PFSK-1 (cell line): ENCODE measurements around the gene C2orf42.

Experiments
- FOXP2 ChIP-seq: optimal IDR thresholded peaks from 2 replicates; pipeline ENCODE3; 2011; ENCODE audit warnings: borderline replicate concordance, control low read depth, inconsistent platforms; ENCODE audit not compliant: insufficient read depth; ENCODE audit errors: extremely low read length, extremely low read depth
- POLR2AphosphoS5 ChIP-seq: IDR thresholded peaks from 2 replicates; pipeline ENCODE4 v1.6.1; 2012; ENCODE audit warnings: low read depth, mild to moderate bottlenecking, control low read depth, low read length, moderate library complexity
- SIN3A ChIP-seq: IDR thresholded peaks from 2 replicates; pipeline ENCODE4 v1.6.1; 2012; ENCODE audit warnings: mild to moderate bottlenecking, low read length, moderate library complexity, borderline replicate concordance; ENCODE audit not compliant: insufficient read depth
- TAF1 ChIP-seq: IDR thresholded peaks from 2 replicates; pipeline ENCODE4 v1.6.1; 2012; ENCODE audit warnings: low read length, control low read depth, borderline replicate concordance; ENCODE audit not compliant: insufficient read depth
- TF ChIP-seq, protein P1 (sequence below), 2 experiments: IDR thresholded peaks; 2 replicates each; pipeline versions ENCODE4 v1.6.1 to v1.8.0; 2011 to 2012; ENCODE audit warnings: low read depth in 2 of 2, low read length in 2 of 2, control low read depth in 1 of 2, inconsistent platforms in 1 of 2, mild to moderate bottlenecking in 1 of 2, moderate library complexity in 1 of 2; ENCODE audit not compliant: insufficient read depth in 1 of 2

C2orf42 gene

DNA sequence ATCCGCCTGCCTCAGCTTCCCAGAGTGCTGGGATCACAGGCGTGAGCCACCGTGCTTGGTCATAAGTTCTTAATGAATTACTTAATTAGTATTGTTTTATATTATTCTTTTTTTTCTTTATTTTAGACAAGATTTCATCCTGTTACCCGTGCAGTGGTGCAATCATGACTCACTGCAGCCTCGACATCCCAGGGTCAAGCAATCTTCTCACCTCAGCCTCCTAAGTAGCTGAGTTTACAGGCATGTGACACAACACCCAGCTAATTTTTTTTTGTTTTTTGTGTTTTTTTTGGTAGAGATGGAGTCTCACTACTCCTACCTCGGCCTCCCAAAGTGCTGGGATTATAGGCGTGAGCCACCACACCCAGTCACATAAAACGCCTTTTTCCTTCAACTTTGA lies 17.3 kb downstream of the C2orf42 start:
- TF ChIP-seq POLR2AphosphoS5 (no peak), TAF1 (no peak), SIN3A (no peak), FOXP2 (no peak)
- TF ChIP-seq, protein P1, sequence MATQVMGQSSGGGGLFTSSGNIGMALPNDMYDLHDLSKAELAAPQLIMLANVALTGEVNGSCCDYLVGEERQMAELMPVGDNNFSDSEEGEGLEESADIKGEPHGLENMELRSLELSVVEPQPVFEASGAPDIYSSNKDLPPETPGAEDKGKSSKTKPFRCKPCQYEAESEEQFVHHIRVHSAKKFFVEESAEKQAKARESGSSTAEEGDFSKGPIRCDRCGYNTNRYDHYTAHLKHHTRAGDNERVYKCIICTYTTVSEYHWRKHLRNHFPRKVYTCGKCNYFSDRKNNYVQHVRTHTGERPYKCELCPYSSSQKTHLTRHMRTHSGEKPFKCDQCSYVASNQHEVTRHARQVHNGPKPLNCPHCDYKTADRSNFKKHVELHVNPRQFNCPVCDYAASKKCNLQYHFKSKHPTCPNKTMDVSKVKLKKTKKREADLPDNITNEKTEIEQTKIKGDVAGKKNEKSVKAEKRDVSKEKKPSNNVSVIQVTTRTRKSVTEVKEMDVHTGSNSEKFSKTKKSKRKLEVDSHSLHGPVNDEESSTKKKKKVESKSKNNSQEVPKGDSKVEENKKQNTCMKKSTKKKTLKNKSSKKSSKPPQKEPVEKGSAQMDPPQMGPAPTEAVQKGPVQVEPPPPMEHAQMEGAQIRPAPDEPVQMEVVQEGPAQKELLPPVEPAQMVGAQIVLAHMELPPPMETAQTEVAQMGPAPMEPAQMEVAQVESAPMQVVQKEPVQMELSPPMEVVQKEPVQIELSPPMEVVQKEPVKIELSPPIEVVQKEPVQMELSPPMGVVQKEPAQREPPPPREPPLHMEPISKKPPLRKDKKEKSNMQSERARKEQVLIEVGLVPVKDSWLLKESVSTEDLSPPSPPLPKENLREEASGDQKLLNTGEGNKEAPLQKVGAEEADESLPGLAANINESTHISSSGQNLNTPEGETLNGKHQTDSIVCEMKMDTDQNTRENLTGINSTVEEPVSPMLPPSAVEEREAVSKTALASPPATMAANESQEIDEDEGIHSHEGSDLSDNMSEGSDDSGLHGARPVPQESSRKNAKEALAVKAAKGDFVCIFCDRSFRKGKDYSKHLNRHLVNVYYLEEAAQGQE (IDR thresholded peaks at IDR 0.05; ENCODE audit: insufficient read depth in 1 of 2, low read depth in 2 of 2, low read length in 2 of 2): no peak

- TF ChIP-seq POLR2AphosphoS5 (no peak), TAF1 (no peak), FOXP2 (no peak), SIN3A (no peak)
- TF ChIP-seq, protein P1 (IDR thresholded peaks at IDR 0.05; ENCODE audit: insufficient read depth in 1 of 2, low read depth in 2 of 2, low read length in 2 of 2): no peak
Observed at GRCh38 chr2:70161069-70161534, 29.7 kb downstream of the C2orf42 start.

DNA sequence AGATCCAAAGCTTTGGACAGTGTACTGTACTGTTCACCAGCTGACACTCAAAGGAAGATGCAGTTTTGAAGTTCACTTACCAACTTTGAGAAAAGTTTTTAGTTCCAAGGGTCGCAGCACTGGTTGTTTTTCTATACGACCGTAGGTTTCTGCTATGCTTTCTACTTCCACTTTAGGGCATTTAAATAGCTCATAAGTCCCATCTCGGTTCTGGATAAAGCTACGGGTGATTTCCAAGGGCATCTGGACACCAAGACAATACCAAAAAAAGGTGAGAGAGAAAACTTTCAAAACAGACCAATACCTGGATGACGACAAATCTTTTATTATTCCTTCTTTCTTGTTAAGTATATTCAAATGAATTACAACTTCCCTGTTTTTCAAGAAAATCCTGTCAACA lies 30.3 kb downstream of the C2orf42 start:
- no peak for TF ChIP-seq TAF1
- no peak for TF ChIP-seq POLR2AphosphoS5
- TF ChIP-seq FOXP2: no peak
- TF ChIP-seq SIN3A: no peak

GRCh38 chr2:70145851-70146739 lies 44.7 kb downstream of the C2orf42 start:
- TF ChIP-seq FOXP2 (no peak), TAF1 (no peak), SIN3A (no peak), POLR2AphosphoS5 (no peak)
- TF ChIP-seq, protein P1 (IDR thresholded peaks at IDR 0.05; ENCODE audit: insufficient read depth in 1 of 2, low read depth in 2 of 2, low read length in 2 of 2): no peak

- TF ChIP-seq POLR2AphosphoS5 (no peak), TAF1 (no peak), FOXP2 (no peak), SIN3A (no peak)
- TF ChIP-seq, protein P1 (IDR thresholded peaks at IDR 0.05; ENCODE audit: insufficient read depth in 1 of 2, low read depth in 2 of 2, low read length in 2 of 2): no peak
Observed at GRCh38 chr2:70145144-70145490, 45.7 kb downstream of the C2orf42 start.
